ENCODE data around the gene CD109.
"Not testable (repeated sequence)": the region's sequence is repeated elsewhere in the genome, so short reads cannot be mapped to it uniquely, and the experiment has no call there.

CD109 gene

DNA sequence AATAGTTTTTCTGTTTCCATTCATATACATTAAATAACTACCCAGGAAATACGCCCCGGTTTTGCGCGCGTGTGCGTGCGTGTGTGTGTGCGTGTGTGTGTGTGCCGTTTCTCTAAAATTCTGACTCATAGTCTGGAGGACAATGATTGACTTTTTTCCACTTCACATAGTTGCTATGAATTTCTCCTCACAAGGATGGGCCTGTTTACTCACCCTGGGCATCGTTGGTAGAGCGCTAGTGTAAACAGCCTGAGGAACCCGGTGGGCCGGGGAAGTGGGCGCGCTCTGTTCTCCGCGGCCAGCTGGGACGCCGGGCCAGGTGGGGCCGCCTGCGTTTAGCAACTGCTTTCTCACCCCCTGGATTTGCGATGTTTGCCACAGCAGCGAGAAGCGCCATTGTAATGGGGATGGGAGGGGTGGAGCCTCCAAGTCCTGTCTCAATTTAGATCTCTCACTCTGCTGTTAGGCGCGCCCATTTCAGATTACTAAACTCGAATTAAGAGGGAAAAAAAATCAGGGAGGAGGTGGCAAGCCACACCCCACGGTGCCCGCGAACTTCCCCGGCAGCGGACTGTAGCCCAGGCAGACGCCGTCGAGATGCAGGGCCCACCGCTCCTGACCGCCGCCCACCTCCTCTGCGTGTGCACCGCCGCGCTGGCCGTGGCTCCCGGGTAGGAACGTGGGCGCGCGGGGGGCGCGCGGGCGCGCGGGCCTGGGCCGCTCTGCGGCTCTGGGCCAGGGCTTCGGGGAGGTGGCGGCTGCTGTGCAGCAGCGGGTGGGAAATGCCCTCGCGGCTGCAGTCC, at the start of gene CD109:
Gene CD109, plus strand, starts transcription at position 585 of the 803 bp plus-strand sequence. Its CDS starts 13 bp downstream, at position 598.
- no peak for DNase-seq (ENCODE audit: low read depth)

DNA sequence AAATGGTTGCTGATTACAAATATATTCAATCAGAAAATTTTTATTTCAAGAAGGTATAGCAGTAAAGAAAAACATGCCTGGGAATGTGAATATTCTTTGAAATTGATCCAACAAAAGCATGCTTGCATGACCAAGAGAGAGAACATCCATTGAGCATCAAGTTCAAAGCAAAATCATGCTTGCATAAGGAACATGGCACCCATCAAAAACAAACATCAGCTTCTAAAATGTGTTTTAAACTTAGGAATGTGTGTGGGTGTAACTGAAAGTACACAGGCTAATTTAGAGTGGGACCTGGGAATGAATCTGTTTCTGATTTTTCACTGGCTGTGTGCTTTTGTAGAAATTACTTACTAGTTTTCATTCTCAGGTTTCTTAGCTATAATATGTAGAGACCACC, 47.8 kb upstream of the CD109 start:
- no peak for DNase-seq (ENCODE audit: low read depth)

DNA sequence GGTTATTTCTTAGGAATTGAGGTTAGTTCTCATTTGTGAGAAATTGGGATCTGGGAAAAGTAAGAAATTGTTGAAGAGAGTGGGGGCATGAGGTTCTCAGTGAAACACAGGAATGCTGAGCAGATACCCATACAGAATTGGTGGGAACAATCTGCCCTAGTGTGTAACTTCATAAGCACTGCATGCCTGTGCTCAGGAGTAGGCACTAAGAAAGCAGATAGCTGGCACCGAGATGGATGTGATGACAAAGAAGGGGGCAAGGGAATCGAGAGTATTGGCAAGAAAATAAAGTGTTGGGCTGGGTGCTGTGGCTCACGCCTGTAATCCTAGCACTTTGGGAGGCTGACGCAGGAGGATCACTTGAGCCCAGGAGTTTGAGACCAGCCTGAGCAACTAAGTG, 46.2 kb upstream of the CD109 start:
- DNase-seq (ENCODE audit: low read depth), result no peak

DNA sequence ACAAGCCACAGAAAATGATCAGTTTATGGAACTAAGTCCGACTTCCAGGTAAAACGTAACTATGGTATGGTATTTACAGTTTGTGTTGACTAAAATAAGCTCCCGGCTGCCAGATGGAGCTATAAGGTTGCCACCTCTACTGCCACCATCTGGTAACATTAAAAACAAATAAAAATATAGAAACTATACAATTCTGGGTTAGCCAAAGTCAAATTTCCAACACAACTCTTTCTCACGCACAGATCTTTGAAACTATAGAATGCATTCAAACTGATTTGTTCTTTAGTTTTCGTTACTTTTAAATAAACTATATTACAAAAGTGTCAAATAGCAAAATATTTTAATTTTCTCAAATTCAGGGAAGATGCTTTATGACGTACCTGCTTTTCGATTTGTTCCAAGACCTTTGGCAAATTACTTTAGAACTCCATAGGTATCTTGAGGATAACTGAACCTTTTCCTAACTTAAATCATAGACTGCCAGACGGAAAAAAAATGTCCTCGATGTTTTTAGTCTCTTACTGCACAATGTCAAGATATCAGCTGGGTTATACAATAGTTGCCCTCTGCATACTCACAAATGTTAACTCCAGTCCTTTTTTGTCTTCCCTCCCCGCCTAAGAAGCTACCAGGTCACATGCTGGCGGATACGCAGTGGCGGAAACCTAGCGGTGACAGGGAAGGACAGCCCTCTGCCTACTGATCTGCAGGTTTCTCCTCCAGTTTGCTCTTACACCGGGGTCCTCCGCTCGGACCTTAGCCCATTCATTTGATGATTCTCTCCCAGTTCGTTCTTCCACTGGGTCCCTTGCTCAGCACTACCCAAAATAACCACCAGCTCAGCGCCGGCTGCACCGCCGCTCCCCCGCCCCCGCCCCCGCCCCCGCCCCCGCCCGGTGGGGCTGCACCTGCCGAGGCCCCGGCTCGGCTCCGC, 43.1 kb upstream of the CD109 start:
- peak; percentile 19 for DNase-seq (ENCODE audit: low read depth)

DNA sequence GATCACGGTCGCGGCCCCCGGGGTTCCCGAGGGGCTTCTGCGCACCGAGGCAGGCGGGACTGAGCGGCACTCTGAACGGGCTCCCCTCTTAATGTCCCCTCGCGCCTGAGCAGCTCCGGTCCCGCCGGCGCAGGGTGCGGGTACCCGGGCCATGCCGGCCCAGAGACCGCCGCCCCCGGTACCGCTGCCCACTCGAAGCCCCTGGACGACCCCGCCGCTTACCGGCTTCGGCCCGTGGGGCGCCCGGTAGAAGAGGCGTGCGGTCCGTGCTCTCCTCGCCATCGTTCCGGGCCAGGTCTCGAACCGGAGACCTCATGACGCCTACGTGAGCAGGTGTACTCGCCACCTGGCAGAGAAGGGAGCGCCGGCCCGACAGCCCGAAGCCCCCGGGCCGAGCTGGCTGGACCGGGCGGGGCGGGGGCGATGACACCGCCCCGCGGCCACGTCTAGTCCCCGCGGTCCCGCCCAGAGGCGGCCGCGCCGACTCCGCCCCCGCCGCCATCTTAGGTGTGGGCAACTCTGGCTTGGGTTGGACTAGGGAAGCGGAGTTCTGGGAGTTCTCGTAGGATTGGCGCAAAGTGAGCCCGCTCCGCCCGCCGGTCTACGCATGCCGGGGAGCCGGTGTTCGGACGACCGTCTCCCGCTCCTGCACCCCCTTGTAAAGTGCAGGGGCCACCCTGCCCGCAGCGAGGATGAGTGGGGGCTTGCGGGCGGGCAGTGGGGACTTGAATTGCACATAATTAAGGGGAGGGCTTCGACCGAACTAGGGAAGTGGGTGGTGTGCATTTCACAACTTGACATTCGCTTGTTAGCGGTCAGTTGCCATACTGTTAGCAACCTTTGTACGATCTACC, 42.2 kb upstream of the CD109 start, which contains the start of gene SLC17A5:
Gene SLC17A5, minus strand, starts transcription at position 422 of the 854 bp plus-strand sequence. Its CDS starts 106 bp downstream, at position 316.
- DNase-seq (ENCODE audit: low read depth), result peak; percentile 54

DNA sequence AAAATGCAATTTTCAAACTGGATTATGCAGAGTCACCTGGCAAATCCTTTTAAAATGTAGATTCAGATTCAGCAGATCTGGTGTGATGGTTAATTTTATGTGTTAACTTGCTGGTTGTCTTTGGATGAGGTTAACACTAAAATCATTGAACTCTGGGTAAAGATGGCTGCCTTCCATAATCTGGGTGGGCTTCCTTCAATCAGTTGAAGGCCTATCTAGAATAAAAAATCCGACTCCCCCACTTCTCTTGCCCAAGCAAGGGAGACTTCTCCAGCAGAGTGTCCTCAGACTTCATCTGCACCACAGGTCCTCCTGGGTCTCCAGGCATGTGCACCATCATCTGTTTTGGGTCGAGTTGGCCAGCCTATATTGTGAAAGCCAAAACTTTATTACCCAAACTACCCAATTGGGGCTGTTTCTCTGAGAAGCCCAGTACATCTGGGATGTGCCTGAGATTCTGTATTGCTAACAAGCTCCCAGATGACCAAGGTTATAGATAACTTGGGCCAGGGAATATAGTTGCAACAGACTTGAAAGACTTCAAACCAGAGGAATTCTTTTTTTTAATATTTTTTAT, 40.6 kb upstream of the CD109 start:
- DNase-seq (ENCODE audit: low read depth), result no peak

DNA sequence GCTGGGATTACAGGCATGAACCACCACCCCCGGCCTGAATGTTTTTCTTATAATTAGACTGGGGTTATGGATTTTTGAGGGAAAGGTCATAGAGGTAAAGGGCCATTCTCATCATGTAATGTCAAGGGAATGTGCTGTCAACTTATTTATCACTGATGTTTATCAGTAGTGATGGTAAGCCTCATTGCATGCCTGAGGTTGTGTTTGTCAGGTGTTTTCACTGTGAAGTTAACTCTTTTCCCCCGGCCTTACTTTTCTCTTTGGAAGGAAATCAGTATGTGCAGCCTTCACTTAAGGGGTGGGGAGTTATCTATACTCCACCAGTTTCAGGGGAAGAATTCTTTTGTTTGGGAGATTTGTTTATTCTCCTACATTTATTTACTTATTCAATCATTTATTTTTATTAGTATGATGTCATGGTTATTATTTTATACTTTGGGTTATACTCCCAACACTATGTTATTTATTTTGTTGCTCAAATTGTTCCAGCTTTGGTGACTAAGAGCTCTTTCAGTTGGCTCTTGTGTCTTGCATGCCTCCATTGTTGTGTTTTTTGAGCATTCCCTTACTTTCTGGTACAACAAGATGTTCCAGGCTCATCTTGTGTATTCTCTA, 39.4 kb upstream of the CD109 start:
- no peak for DNase-seq (ENCODE audit: low read depth)

DNA sequence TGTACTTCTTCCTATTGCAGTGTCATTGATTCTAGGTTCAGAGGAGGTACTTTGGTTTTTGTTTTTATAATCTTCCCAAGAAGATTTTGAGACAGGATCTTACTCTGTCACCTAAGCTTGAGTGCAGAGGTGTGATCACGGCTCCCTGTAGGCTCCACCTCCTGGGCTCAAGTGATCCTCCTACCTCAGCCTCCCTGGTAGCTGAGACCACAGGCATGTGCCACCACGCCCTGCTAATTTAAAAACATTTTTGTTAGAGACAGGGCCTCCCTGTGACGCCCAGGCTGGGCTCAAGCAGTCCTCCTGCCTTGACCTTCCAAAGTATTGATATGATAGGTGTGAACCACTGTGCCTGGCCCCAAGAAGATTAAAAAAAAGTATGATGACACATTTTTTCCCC, 38.8 kb upstream of the CD109 start:
- DNase-seq (ENCODE audit: low read depth), result no peak

DNA sequence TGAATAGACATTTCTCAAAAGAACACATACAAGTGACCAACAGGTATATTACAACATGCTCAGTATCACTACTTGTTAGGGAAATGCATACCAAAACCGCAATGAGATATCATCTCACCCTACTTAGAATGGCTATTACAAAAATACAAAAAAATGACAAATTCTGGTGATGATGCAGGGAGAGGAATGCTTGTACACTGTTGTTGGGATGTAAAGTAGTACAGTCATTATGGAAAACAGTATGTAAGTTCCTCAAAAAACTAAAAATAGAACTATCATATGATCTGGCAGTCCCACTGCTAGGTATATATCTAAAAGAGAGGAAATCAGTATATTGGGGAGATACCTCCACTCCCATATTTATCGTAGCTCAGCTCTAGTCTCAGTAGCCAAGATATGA, 31.3 kb upstream of the CD109 start:
- DNase-seq (ENCODE audit: low read depth), result no peak

DNA sequence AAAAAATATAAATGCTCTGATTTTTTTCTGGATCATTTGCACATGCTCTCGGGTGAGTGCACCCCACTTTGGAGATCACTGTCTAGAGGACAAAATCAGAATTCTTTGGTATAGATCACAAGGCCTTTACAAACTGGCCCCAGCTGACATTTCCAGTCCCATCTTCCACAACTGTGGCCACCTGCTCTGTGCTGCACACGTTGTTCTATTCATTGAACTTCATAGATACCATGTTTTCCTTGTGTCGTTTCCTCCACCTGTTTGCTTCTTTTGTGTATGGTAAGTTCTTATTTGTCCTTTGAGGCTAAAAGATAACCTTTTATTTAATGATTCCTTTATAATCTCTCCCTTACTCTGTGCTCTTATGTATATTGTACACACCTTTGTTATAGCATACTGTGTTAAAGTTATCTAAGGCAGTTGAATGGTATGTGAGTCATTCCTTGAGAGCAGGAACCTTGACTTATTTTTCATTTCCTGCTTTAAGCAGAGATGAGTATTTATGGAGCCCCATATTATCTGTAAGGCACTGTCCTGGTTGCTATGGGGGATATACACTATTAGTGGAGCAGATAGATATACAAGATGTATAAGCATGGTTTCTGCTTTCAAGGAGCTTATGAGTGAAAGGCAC, 30.2 kb upstream of the CD109 start:
- DNase-seq (ENCODE audit: low read depth), result no peak

DNA sequence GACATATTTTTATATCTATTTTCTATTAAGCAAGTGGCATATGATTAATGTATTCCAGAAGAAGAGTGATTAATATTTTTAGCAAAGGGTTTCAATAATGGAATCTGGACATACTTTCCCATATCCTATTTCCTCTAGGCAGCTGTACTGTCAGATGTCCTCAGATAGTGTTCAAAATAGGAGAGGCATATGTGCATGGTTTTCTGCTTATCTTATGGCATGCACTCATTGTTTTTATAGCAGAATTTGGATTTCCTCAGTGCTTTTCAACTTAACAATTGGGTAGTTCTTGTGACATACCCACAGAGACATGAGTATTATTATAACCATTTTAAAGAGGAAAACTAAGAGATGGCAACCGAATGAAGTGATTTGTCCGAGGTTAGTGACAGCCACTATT, 29.6 kb upstream of the CD109 start:
- no peak for DNase-seq (ENCODE audit: low read depth)

DNA sequence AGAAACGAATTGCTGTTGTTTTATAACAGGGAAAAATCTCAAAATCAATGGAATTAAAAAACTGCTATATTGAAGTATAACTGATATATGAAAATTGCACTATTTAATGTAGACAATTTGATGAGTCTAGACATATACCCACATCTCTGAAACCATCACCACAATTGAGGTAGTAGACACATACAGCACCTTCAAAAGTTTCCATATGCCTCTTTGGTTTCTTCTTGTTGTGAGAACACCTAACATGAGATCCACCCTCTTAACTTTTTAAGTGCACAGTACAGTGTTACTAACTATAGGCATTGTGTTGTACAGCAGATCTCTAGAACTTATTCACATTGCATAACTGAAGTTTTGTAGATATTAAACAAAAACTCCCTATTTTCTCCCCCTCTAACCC, 28.2 kb upstream of the CD109 start:
- no peak for DNase-seq (ENCODE audit: low read depth)

DNA sequence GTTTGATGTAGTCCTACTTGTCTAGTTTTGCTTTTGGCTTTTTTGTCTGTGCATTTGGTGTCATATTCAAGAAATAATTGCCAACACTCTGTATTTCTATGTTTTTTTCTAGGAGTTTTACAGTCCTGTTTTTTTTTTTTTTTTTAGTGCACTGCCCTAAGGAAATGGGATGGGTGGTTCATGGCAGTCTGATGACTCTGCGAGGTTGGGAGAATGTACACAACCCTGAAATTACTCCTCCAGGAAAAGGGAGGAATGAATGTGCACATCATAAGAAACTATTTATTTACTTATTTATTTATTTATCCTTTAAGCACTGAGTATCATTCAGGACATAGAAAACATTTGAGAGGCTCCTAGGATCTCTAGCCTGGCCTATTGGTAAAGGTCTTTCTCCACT, 27.0 kb upstream of the CD109 start:
- DNase-seq (ENCODE audit: low read depth), result no peak

DNA sequence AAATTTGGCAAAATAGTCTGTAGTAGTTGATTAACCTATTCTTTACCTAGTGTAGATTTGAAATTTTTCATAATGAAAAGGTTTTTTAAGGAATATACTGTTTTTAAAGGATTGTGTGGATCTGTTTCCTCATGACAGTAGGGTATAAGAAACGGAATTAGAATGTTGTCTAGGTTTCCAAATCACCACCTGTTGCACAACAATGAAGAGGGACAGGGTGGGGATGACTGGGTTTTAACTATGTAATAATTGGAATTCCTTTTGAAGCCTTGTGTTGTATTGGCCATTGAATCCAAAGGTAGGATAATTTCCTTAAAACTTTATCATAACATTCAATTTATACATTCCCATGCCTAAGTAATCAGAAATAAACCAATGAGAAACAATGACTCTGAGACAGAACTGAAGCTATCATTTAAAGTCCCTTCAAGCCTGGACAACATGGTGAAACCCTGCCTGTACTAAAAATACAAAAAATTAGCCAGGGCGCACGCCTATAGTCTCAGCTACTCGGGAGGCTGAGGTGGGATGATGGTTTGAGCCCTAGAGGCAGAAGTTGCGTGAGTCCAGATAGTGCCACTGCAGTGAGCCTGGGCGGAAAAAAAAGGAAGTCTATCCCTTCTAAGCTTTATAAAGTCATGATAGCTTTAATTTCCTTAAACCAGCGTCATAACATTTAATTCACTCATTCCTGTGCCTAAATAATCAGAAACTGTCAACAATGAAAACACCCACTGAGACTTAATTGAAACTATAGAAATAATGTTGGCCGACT, 23.9 kb upstream of the CD109 start:
- DNase-seq (ENCODE audit: low read depth), result no peak

DNA sequence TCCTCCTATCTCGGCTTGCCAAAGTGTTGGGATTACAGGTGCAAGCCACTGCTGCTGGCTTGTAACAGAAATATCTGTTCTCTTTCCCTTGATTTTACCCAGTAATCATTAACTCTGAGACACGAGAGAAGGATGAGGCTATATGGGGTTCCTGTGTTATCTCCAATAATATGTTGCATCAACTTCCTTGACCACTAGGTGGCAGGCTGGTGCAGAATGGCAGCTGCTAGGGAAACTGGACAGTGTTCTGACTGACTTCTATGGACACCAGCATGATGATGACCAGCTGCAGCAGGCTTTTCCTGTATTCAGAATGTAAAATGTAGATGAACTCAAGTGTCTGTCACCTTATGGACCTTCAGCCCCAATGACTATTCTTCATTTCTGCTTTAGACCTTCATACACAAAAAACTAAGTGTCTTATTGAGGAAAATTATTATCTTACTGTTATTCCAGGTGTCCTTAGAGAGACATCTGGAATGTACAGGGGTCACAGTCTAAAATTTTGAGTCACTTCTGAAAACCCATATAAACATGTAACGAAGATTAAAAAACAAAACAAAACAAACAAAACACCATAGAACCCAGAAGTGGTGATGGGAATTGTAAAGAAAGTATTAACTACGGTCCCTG, 20.4 kb upstream of the CD109 start:
- no peak for DNase-seq (ENCODE audit: low read depth)

DNA sequence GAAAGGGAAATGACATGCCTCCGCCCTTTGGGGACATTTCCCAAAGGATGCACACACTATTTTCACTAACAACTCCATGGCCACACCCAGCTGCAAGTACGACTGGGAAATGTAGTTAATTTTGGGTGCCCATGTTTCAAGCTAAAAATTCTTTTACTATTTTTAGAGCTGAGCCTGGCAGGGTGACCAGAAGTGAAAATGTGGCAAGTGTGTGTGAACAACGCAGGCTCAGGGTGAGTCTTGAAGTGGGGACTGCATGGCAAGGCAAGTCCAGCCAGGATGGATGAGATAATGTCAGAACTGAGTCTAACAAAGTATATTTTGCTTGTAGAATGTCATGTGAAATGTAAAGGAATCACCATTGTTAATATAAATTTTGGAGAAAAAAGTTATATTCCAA, 17.0 kb upstream of the CD109 start:
- DNase-seq (ENCODE audit: low read depth), result no peak

DNA sequence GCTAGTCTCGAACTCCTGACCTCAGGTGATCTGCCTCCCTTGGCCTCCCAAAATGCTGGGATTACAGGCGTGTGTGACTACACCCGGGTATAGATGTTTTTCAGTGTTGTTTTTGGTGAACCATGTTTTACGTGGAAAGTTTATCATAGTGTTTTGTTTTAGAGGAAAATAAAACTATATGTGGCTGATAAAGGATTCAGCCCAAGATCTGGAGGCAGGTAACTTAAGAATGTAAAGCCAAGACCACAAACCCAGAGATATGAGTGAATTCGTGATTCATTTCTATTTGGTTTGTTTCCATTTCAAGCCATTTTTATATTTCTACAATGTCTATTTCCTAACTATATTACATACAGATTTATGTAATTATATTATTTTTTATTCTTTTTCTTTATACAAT, 16.2 kb upstream of the CD109 start:
- DNase-seq (ENCODE audit: low read depth), result not testable (repeated sequence)

DNA sequence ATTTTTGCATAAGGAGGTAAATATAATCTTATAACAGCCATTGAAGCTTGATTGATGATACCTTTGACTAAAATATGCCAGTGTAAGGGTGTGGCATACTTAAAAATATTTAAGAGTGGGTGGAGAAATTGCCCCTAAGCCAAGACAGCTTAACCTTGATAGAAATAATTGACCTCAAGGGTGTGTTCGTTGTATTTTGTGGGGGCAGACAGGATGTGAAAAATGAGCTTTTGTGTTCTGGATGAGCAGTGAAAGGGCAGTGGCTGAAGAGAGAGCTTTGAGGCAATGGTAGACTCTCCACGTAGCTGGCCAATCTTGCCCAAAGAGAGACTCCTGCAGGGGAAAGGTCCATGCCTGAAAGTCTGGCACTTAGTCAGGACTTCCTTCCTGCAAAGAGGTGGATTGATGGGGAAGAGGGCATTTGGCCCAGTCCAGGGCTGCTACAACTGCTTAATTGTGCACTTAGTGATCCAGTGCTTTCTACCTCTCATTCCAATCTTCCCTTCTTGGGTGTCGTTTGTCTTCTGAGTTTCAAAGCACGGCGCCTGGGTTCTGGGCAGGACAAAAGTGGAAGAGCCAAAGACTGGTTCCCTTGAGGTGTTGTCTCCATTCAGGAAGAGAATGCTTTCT, 15.6 kb upstream of the CD109 start:
- no peak for DNase-seq (ENCODE audit: low read depth)

DNA sequence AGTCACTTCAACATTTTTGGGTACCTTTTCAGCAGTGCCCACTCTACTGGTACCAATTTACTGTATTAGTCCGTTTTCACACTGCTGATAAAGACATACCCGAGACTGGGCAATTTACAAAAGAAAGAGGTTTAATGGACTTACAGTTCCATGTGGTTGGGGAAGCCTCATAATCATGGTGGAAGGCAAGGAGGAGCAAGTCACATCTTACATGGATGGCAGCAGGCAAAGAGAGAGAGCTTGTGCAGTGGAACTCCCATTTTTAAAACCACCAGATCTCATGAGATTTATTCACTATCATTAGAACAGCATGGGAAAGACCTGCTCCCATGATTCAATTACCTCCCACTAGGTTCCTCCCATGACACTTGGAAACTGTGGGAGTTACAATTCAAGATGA, 12.4 kb upstream of the CD109 start:
- not testable (repeated sequence) for DNase-seq (ENCODE audit: low read depth)

Data from HS-27A (cell line).